ENCODE data around the gene CAMTA1. TPM values are rescaled to one million over a fixed set of nuclear protein-coding genes. Genes with fewer than 3 reads are reported as not detected.

Gene CAMTA1
- total RNA-seq, 1 donor from 2014 or later, result 99.0 TPM

DNA sequence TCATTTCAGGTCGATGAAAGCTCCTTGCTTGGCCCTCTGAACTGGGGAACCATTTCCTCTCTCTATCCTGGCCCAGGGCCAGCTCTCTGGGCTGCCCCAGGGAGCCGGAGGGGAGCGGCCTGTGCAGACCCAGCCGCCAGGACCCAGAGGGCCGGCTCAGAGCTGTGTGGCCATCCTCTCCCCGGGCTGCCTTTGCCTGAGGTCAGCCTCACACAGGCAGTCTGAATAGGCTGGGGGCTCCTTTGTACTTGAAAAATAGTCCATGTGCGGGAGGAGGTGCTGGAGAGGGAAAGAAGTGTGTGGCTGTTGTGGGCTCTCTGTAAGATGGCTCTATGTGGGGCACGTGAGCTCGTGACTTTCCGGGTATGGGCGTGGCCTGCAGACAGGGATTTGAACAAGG lies 710.7 kb downstream of the CAMTA1 start:
- Mint-ChIP-seq H3K9me3 (ENCODE audit: low read depth) (no peaks in the 10 kb centered on the region), H3K36me3 (ENCODE audit: insufficient read depth) (no peaks in the 10 kb centered on the region), H3K27me3 (no peaks in the 10 kb centered on the region), H3K4me3 (ENCODE audit: low read depth) (no peak overlapping the region), H3K4me1 (ENCODE audit: low read depth) (peaks cover 4% of the 10 kb centered on the region), H3K27ac (no peak overlapping the region)
- TF ChIP-seq, protein P1, sequence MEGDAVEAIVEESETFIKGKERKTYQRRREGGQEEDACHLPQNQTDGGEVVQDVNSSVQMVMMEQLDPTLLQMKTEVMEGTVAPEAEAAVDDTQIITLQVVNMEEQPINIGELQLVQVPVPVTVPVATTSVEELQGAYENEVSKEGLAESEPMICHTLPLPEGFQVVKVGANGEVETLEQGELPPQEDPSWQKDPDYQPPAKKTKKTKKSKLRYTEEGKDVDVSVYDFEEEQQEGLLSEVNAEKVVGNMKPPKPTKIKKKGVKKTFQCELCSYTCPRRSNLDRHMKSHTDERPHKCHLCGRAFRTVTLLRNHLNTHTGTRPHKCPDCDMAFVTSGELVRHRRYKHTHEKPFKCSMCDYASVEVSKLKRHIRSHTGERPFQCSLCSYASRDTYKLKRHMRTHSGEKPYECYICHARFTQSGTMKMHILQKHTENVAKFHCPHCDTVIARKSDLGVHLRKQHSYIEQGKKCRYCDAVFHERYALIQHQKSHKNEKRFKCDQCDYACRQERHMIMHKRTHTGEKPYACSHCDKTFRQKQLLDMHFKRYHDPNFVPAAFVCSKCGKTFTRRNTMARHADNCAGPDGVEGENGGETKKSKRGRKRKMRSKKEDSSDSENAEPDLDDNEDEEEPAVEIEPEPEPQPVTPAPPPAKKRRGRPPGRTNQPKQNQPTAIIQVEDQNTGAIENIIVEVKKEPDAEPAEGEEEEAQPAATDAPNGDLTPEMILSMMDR (IDR thresholded peaks at IDR 0.05; ENCODE audit: unreplicated experiment), result no peak
- no peak for DNase-seq (ENCODE audit: low spot score, unreplicated experiment)

DNA sequence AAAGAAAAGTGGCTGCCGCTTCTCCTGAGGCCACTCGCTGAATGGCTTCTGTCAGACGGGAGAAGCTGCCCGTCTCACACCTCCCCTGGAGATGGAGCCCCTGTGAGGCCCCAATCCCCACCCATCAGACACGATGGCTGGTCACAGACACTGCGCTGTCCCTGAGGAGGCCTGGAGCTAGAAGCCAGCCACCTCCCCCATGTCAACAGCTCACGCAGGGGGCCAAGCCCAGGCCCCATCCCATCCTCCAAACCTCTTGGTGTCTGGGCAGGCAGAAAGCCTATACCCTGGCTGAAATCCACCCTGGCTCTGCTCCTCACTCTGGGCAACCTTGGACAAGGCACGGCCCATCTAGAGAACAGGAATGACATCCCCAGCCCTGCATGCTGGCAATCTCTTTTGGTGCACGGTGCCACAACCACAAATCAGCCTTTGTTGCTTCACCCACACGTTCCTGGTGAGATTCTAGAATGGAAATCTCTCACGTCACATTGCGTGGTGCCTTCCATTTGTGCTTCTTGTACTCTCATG lies 711.9 kb downstream of the CAMTA1 start:
- H3K9me3 Mint-ChIP-seq (ENCODE audit: low read depth), result no peaks in the 10 kb centered on the region
- no peak overlapping the region for H3K4me3 Mint-ChIP-seq (ENCODE audit: low read depth)
- no peak for DNase-seq (ENCODE audit: low spot score, unreplicated experiment)
- TF ChIP-seq, protein P1 (IDR thresholded peaks at IDR 0.05; ENCODE audit: unreplicated experiment), result no peak
- H3K4me1 Mint-ChIP-seq (ENCODE audit: low read depth), result no peaks in the 10 kb centered on the region
- no peak overlapping the region for H3K27ac Mint-ChIP-seq
- H3K27me3 Mint-ChIP-seq, result no peaks in the 10 kb centered on the region
- H3K36me3 Mint-ChIP-seq (ENCODE audit: insufficient read depth), result no peaks in the 10 kb centered on the region

DNA sequence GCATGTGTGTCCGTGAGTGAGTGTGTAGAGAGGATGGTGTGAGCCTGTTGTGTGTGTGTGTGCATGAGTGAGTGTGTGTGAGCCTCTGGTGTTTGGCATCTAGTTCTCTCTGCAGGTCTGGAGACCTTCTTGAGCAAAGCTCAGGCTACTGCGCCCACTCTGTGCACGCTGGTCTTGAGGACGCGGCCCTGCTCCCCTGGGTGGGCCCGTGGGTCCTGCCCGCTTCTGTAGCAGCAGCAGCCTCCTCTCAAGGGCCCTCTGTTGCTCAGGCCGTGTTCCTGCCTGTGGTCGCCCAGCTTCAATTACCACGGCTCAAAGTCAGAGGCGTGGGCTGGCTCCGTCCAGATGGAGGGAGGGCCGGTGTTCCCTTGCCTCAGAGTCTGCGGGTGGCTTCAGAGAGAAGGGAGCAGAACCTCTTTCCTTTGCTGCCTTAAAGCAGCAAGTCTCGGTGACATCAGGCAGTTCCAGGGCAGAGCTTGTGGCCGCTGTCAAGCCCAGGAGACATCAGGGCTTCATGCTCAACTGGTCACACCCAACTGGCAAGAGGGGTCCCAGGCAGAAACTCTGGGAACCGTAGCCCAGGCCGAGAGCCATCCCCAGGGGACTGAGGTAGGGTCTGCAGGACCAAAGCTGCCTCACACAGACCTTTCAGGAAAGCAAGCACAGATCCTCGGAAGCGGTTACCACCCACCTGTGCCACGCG lies 715.3 kb downstream of the CAMTA1 start:
- H3K36me3 Mint-ChIP-seq (ENCODE audit: insufficient read depth), result no peaks in the 10 kb centered on the region
- H3K27me3 Mint-ChIP-seq, result no peaks in the 10 kb centered on the region
- DNase-seq (ENCODE audit: low spot score, unreplicated experiment), result no peak
- no peak overlapping the region for H3K27ac Mint-ChIP-seq
- H3K9me3 Mint-ChIP-seq (ENCODE audit: low read depth), result no peaks in the 10 kb centered on the region
- H3K4me3 Mint-ChIP-seq (ENCODE audit: low read depth), result no peak overlapping the region
- H3K4me1 Mint-ChIP-seq (ENCODE audit: low read depth), result no peaks in the 10 kb centered on the region
- TF ChIP-seq, protein P1 (IDR thresholded peaks at IDR 0.05; ENCODE audit: unreplicated experiment), result no peak

DNA sequence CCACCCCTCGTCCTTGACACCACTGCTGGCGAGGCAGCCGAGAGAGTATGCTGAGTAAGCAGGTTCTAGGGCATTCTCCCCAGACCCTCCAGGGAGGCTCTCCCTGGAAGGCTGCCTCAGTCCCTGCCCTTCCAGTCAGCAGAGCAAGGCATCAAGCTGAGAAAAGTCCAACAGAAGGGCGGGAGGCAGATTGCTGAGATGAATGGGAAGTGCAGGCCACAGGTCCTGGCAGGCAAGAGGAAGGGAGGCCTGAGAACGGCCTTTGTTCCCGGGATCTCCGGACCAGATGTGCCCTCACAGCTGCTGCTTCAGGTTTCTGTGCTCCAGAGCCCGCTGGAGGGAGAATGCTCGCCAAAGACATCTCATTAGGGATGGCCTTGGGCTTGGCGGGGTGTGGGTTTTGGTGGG lies 715.8 kb downstream of the CAMTA1 start:
- no peaks in the 10 kb centered on the region for H3K36me3 Mint-ChIP-seq (ENCODE audit: insufficient read depth)
- H3K27ac Mint-ChIP-seq, result no peak overlapping the region
- H3K4me3 Mint-ChIP-seq (ENCODE audit: low read depth), result no peak overlapping the region
- H3K27me3 Mint-ChIP-seq, result no peaks in the 10 kb centered on the region
- DNase-seq (ENCODE audit: low spot score, unreplicated experiment), result no peak
- H3K9me3 Mint-ChIP-seq (ENCODE audit: low read depth), result no peaks in the 10 kb centered on the region
- TF ChIP-seq, protein P1 (IDR thresholded peaks at IDR 0.05; ENCODE audit: unreplicated experiment), result no peak
- no peaks in the 10 kb centered on the region for H3K4me1 Mint-ChIP-seq (ENCODE audit: low read depth)

DNA sequence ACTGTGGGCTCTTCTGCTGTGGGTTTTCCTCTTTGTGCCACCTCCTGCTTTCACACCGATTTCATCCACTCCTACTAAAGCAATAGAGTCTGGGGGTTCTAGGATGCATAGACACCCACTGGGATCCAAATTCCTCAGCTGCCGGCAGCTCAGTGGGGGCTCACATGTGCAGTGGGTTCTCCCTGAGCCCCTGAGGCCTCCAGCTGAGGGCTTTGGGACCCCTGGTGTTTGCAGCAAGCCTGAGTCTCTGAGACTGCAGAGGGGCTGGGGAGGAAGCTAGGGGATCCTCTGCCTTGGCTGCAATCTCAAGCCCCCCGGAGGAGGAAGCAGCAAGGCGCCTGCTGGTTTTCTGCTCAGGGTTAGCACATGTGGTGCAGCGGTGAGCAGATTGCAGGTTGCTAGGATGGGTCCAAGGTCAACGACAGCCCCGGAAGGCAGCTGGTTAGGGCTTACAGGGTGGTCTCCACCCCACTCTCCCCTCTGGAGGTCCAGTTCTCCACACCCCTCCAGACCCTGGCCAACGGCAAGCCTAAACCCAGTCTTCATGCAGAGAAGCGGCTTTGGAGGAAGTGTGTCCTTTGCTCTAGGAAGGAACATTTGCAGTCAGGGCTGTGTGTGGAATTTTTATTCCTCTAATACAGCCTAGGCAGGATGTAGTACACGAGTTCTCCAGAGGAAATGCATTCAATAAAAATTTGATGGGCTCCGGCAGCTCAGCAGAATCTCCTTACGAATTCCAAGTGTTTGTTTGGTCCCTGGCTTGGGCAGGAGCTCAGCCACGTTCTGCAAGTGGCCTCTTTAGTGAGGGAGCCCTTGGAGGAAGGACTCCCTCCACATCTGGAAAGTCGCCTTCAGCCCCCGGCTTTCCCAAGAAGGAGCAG lies 716.7 kb downstream of the CAMTA1 start:
- Mint-ChIP-seq H3K4me3 (ENCODE audit: low read depth) (no peak overlapping the region), H3K27ac (no peak overlapping the region), H3K27me3 (no peaks in the 10 kb centered on the region), H3K9me3 (ENCODE audit: low read depth) (no peaks in the 10 kb centered on the region), H3K4me1 (ENCODE audit: low read depth) (no peaks in the 10 kb centered on the region), H3K36me3 (ENCODE audit: insufficient read depth) (no peaks in the 10 kb centered on the region)
- DNase-seq (ENCODE audit: low spot score, unreplicated experiment), result no peak
- TF ChIP-seq, protein P1 (IDR thresholded peaks at IDR 0.05; ENCODE audit: unreplicated experiment), result no peak

Data from progenitor cell of endocrine pancreas (in vitro differentiated cells).